Measurements from ENCODE around the gene SHISA2.

SHISA2 gene

GRCh38 chr13:26020891-26021290 is 30.9 kb downstream of the SHISA2 start:
- H3F3A ChIP-seq (ENCODE audit: low read depth): 0 out of 2 replicates have a peak, but pooled peaks cover 4% of the 10 kb centered on the region
- H2AFZ ChIP-seq (ENCODE audit: low read length): no peak overlapping the region
- H3K9me2 ChIP-seq (replicated peaks; ENCODE audit: low read depth, low read length): no peaks in the 10 kb centered on the region
- H3K36me3 ChIP-seq (ENCODE audit: insufficient read depth, low read length): no peaks in the 10 kb centered on the region
- H3K4me2 ChIP-seq (ENCODE audit: low read depth, low read length, poor library complexity, severe bottlenecking): peak overlapping the region; percentile 52
- no peaks in the 10 kb centered on the region for H4K20me1 ChIP-seq (ENCODE audit: insufficient read depth, low read length, poor library complexity, severe bottlenecking)
- no peaks in the 10 kb centered on the region for H3K9me3 ChIP-seq (ENCODE audit: insufficient read depth, low read depth, low read length)
- no peak overlapping the region for H3K4me3 ChIP-seq (ENCODE audit: low read length, poor library complexity, severe bottlenecking)
- H3K9ac ChIP-seq (ENCODE audit: low read depth, low read length, poor library complexity, severe bottlenecking): peak overlapping the region; percentile 57
- H3K4me1 ChIP-seq (ENCODE audit: insufficient read depth, low read length, poor library complexity, severe bottlenecking): peaks cover 72% of the 10 kb centered on the region
- no peaks in the 10 kb centered on the region for H3K27me3 ChIP-seq (ENCODE audit: insufficient read depth, low read length, poor library complexity, severe bottlenecking)
- TF ChIP-seq EZH2phosphoT487 (IDR thresholded peaks at IDR 0.05; ENCODE audit: borderline replicate concordance) (no peak), CTCF (conservative IDR thresholded peaks at IDR 0.05; ENCODE audit: low read length) (no peak)
- H3K79me2 ChIP-seq (ENCODE audit: insufficient read depth, low read length): no peaks in the 10 kb centered on the region; the same call in 1 of the 2 replicates

GRCh38 chr13:26019881-26020870 is 31.6 kb downstream of the SHISA2 start:
- TF ChIP-seq CTCF (conservative IDR thresholded peaks at IDR 0.05; ENCODE audit: low read length): no peak
- TF ChIP-seq EZH2phosphoT487 (IDR thresholded peaks at IDR 0.05; ENCODE audit: borderline replicate concordance): no peak
- H3F3A ChIP-seq (ENCODE audit: low read depth): 0 out of 2 replicates have a peak, but pooled peaks cover 4% of the 10 kb centered on the region
- H3K4me3 ChIP-seq (ENCODE audit: low read length, poor library complexity, severe bottlenecking): peak overlapping the region; percentile 27
- H3K27me3 ChIP-seq (ENCODE audit: insufficient read depth, low read length, poor library complexity, severe bottlenecking): no peaks in the 10 kb centered on the region
- H3K9me2 ChIP-seq (replicated peaks; ENCODE audit: low read depth, low read length): no peaks in the 10 kb centered on the region
- no peaks in the 10 kb centered on the region for H3K9me3 ChIP-seq (ENCODE audit: insufficient read depth, low read depth, low read length)
- H4K20me1 ChIP-seq (ENCODE audit: insufficient read depth, low read length, poor library complexity, severe bottlenecking): no peaks in the 10 kb centered on the region
- H2AFZ ChIP-seq (ENCODE audit: low read length): no peak overlapping the region
- H3K4me2 ChIP-seq (ENCODE audit: low read depth, low read length, poor library complexity, severe bottlenecking): peak overlapping the region; percentile 52
- H3K36me3 ChIP-seq (ENCODE audit: insufficient read depth, low read length): no peaks in the 10 kb centered on the region
- H3K4me1 ChIP-seq (ENCODE audit: insufficient read depth, low read length, poor library complexity, severe bottlenecking): peaks cover 76% of the 10 kb centered on the region
- peak overlapping the region; percentile 57 for H3K9ac ChIP-seq (ENCODE audit: low read depth, low read length, poor library complexity, severe bottlenecking)
- H3K79me2 ChIP-seq (ENCODE audit: insufficient read depth, low read length): no peaks in the 10 kb centered on the region; the same call in 1 of the 2 replicates

- 0 out of 2 replicates have a peak, but pooled peaks cover 4% of the 10 kb centered on the region for H3F3A ChIP-seq (ENCODE audit: low read depth)
- peaks cover 81% of the 10 kb centered on the region for H3K4me1 ChIP-seq (ENCODE audit: insufficient read depth, low read length, poor library complexity, severe bottlenecking)
- H3K4me3 ChIP-seq (ENCODE audit: low read length, poor library complexity, severe bottlenecking): peak overlapping the region; percentile 27
- H4K20me1 ChIP-seq (ENCODE audit: insufficient read depth, low read length, poor library complexity, severe bottlenecking): no peaks in the 10 kb centered on the region
- no peaks in the 10 kb centered on the region for H3K27me3 ChIP-seq (ENCODE audit: insufficient read depth, low read length, poor library complexity, severe bottlenecking)
- peak overlapping the region; percentile 52 for H3K4me2 ChIP-seq (ENCODE audit: low read depth, low read length, poor library complexity, severe bottlenecking)
- peak overlapping the region; percentile 57 for H3K9ac ChIP-seq (ENCODE audit: low read depth, low read length, poor library complexity, severe bottlenecking)
- no peaks in the 10 kb centered on the region; the same call in 1 of the 2 replicates for H3K9me3 ChIP-seq (ENCODE audit: insufficient read depth, low read depth, low read length)
- TF ChIP-seq CTCF (conservative IDR thresholded peaks at IDR 0.05; ENCODE audit: low read length) (no peak), EZH2phosphoT487 (IDR thresholded peaks at IDR 0.05; ENCODE audit: borderline replicate concordance) (no peak)
- H3K9me2 ChIP-seq (replicated peaks; ENCODE audit: low read depth, low read length): no peaks in the 10 kb centered on the region
- H3K36me3 ChIP-seq (ENCODE audit: insufficient read depth, low read length): no peaks in the 10 kb centered on the region
- no peaks in the 10 kb centered on the region; the same call in 1 of the 2 replicates for H3K79me2 ChIP-seq (ENCODE audit: insufficient read depth, low read length)
- H2AFZ ChIP-seq (ENCODE audit: low read length): no peak overlapping the region
Observed at GRCh38 chr13:26019251-26019650, 32.6 kb downstream of the SHISA2 start.
